ENCODE measurements around the gene AADACL4. TPM values are rescaled to one million over a fixed set of nuclear protein-coding genes. Genes with fewer than 3 reads are reported as not detected.

AADACL4 gene
- total RNA-seq, 1 experiment from 2014 or later, result not detected

GRCh38 chr1:12666141-12666735, 22.4 kb downstream of the AADACL4 start:
- Histone ChIP-seq H3K9me3 (ENCODE audit: control insufficient read depth, insufficient read depth, low read depth, low read length) (0 out of 2 replicates have a peak, but pooled peaks cover 3% of the 10 kb centered on the region), H3K27ac (ENCODE audit: low read length) (no peak overlapping the region), H3K4me1 (ENCODE audit: control insufficient read depth, insufficient read depth, low read length) (no peaks in the 10 kb centered on the region), H3K4me3 (ENCODE audit: low read depth in 2 of 2, low read length in 2 of 2) (no peak overlapping the region), H3K27me3 (ENCODE audit: control insufficient read depth, insufficient read depth, low read length) (no peaks in the 10 kb centered on the region), H3K36me3 (ENCODE audit: control insufficient read depth, insufficient read depth, low read length) (no peaks in the 10 kb centered on the region)
- ATAC-seq (no peak), DNase-seq (ENCODE audit: low read depth, low spot score) (no peak)
- ChIA-PET CTCF (no interaction called here), POLR2A (no interaction called here)
- TF ChIP-seq POLR2AphosphoS5 (IDR thresholded peaks at IDR 0.05; ENCODE audit: low read depth, low read length), result no peak
- no peak for TF ChIP-seq SIN3A (IDR thresholded peaks at IDR 0.05; ENCODE audit: borderline replicate concordance, insufficient read depth, low read depth, low read length)
- TF ChIP-seq CTCF (IDR thresholded peaks at IDR 0.05), result no peak
- no peak for TF ChIP-seq TCF7L2 (IDR thresholded peaks at IDR 0.05; ENCODE audit: low read depth, low read length)
- no peak for TF ChIP-seq REST (IDR thresholded peaks at IDR 0.05; ENCODE audit: insufficient read depth in 1 of 2, low read depth in 2 of 2, low read length in 1 of 2)
- intact Hi-C loops (cut with micrococcal nuclease; ENCODE audit: unreplicated experiment), result no loop called here
- in situ Hi-C loops (cut with HindIII; ENCODE audit: low pct_unique_long_range_greater_than_20kb, low sequenced_read_pairs), result no loop called here
- no TSS peak for BruUV-seq (replicated peaks)

- intact Hi-C loops (cut with micrococcal nuclease; ENCODE audit: unreplicated experiment), result no loop called here
- CTCF ChIA-PET, result no interaction called here
- DNase-seq (ENCODE audit: low read depth, low spot score), result no peak
- H3K9me3 ChIP-seq (ENCODE audit: control insufficient read depth, insufficient read depth, low read depth, low read length), result 0 out of 2 replicates have a peak, but pooled peaks cover 3% of the 10 kb centered on the region
- in situ Hi-C loops (cut with HindIII; ENCODE audit: low pct_unique_long_range_greater_than_20kb, low sequenced_read_pairs), result no loop called here
- no peaks in the 10 kb centered on the region for H3K36me3 ChIP-seq (ENCODE audit: control insufficient read depth, insufficient read depth, low read length)
- no peaks in the 10 kb centered on the region; the same call in none of the 2 replicates for H3K27me3 ChIP-seq (ENCODE audit: control insufficient read depth, insufficient read depth, low read length)
- H3K4me1 ChIP-seq (ENCODE audit: control insufficient read depth, insufficient read depth, low read length), result no peaks in the 10 kb centered on the region
- POLR2A ChIA-PET, result no interaction called here
- H3K27ac ChIP-seq (ENCODE audit: low read length), result no peak overlapping the region
- no peak overlapping the region for H3K4me3 ChIP-seq (ENCODE audit: low read depth in 2 of 2, low read length in 2 of 2)
- TF ChIP-seq POLR2AphosphoS5 (IDR thresholded peaks at IDR 0.05; ENCODE audit: low read depth, low read length), result no peak
- no peak for ATAC-seq
- BruUV-seq (replicated peaks), result no TSS peak
Measured at GRCh38 chr1:12669529-12670068, 25.7 kb downstream of the AADACL4 start.

- H3K27me3 ChIP-seq (ENCODE audit: control insufficient read depth, insufficient read depth, low read length), result peaks cover 2% of the 10 kb centered on the region
- CTCF ChIA-PET, result no interaction called here
- no TSS peak for BruUV-seq (replicated peaks)
Measured at GRCh38 chr1:12674358-12674757, 30.5 kb downstream of the AADACL4 start.

More at GRCh38 chr1:12674358-12674757, 30.5 kb downstream of the AADACL4 start:
- DNase-seq (ENCODE audit: low read depth, low spot score), result no peak
- no peaks in the 10 kb centered on the region for H3K36me3 ChIP-seq (ENCODE audit: control insufficient read depth, insufficient read depth, low read length)
- no peak overlapping the region for H3K27ac ChIP-seq (ENCODE audit: low read length)
- intact Hi-C loops (cut with micrococcal nuclease; ENCODE audit: unreplicated experiment) (no loop called here), in situ Hi-C loops (cut with HindIII; ENCODE audit: low pct_unique_long_range_greater_than_20kb, low sequenced_read_pairs) (no loop called here)
- no peak for ATAC-seq
- H3K4me1 ChIP-seq (ENCODE audit: control insufficient read depth, insufficient read depth, low read length), result no peaks in the 10 kb centered on the region
- TF ChIP-seq POLR2AphosphoS5 (IDR thresholded peaks at IDR 0.05; ENCODE audit: low read depth, low read length) (no peak), REST (IDR thresholded peaks at IDR 0.05; ENCODE audit: insufficient read depth in 1 of 2, low read depth in 2 of 2, low read length in 1 of 2) (no peak), TCF7L2 (IDR thresholded peaks at IDR 0.05; ENCODE audit: low read depth, low read length) (no peak), CTCF (IDR thresholded peaks at IDR 0.05) (no peak), SIN3A (IDR thresholded peaks at IDR 0.05; ENCODE audit: borderline replicate concordance, insufficient read depth, low read depth, low read length) (no peak)
- no peaks in the 10 kb centered on the region for H3K9me3 ChIP-seq (ENCODE audit: control insufficient read depth, insufficient read depth, low read depth, low read length)
- no peak overlapping the region for H3K4me3 ChIP-seq (ENCODE audit: low read depth in 2 of 2, low read length in 2 of 2)
- POLR2A ChIA-PET, result no interaction called here

Measured in Panc1 (cell line).